Breast epithelium (tissue), 3 donors: ENCODE data around the gene ATG5.

Experiments used
- CTCF ChIP-seq, 3 donors: fragments of 450-650 bp; IDR thresholded peaks; one replicate each; pipeline ENCODE4 v1.5.1; 2016 to 2017; ENCODE audit warnings: antibody characterized with exemption in 3 of 3, mild to moderate bottlenecking in 3 of 3, moderate library complexity in 3 of 3
- POLR2A ChIP-seq: fragments of 450-650 bp; IDR thresholded peaks from one replicate; pipeline ENCODE4 v1.6.1; 2016; ENCODE audit warnings: antibody characterized with exemption, mild to moderate bottlenecking, moderate library complexity
- POLR2AphosphoS5 ChIP-seq, 3 donors: sonication (generic); formaldehyde crosslinking; IDR thresholded peaks; one replicate each; pipeline ENCODE4 v1.6.1; 2017; ENCODE audit warnings: antibody characterized with exemption in 3 of 3

GRCh38 chr6:106252687-106253086 lies 72.9 kb downstream of the ATG5 start:
- TF ChIP-seq CTCF (IDR thresholded peaks at IDR 0.05) (no peak), POLR2A (no peak), POLR2AphosphoS5 (IDR thresholded peaks at IDR 0.05) (no peak)
